ENCODE data around the gene ING5.

GRCh38 chr2:241745276-241745675, 43.4 kb downstream of the ING5 start:
- TF ChIP-seq CTCF (IDR thresholded peaks at IDR 0.05; ENCODE audit: extremely low read depth in 1 of 2, insufficient read depth in 1 of 2, low read depth in 1 of 2, low read length in 2 of 2) (no peak), EZH2 (IDR thresholded peaks at IDR 0.05; ENCODE audit: borderline replicate concordance, low read depth, low read length, severe bottlenecking) (no peak), JUN (IDR thresholded peaks at IDR 0.05; ENCODE audit: borderline replicate concordance, insufficient read depth, insufficient read length, low read depth) (no peak)

Measured in endothelial cell of umbilical vein (primary cell).